ENCODE measurements around the gene TCF21.

DNA sequence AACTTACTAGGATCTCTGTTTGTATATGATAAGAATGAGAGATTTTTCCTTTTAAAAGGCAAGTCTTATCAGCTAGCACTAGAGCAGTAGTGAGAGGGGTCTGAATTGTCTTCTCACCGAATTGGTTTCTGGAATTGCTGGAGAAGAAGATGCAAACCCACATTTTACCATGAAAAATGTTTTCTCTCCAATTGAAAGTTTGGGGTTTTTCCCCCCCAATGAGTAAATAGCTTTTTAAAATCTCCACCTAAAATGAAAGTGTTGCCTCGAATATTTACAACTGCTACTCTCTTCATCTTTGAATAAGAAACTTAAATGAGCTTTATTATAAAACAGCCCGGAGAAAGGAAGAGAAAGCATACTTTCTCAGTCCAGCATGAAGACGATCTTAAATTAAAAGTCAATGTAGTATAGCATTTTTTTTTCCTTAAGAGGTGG is 1.8 kb downstream of the TCF21 start:
- TF ChIP-seq BACH1 (IDR thresholded peaks at IDR 0.05; ENCODE audit: borderline replicate concordance) (no peak), TCF12 (IDR thresholded peaks at IDR 0.05; ENCODE audit: low read depth, low read length) (no peak)

Measured in GM12878 (cell line).